HCT116 (cell line): ENCODE data around the gene TOX3. TPM values are rescaled to one million over a fixed set of nuclear protein-coding genes. Genes with fewer than 3 reads are reported as not detected.

Source experiments
- ATAC-seq: fragments of 200-7000 bp; cut with Tn5 transposase; 2 replicates; pipeline ENCODE4 v1.9.1; 2020; ENCODE audit warnings: mild to moderate bottlenecking, moderate library complexity
- BruUV-seq: library from RNA; stranded (reverse); fragments of 400-500 nt; replicated peaks from 2 replicates; lab custom pipeline; 2021; lab: Mats Ljungman, UMichigan
- CTCF ChIA-PET: fragments of 300-600 bp; sonication (Branson Sonifier 250); formaldehyde crosslinking; loops from one replicate; lab custom pipeline; 2021; ENCODE audit warnings: antibody characterized with exemption; lab: Charles Lee
- POLR2A ChIA-PET: fragments of 300-600, 350-600 bp; sonication (Branson Sonifier 250); formaldehyde crosslinking; loops from one replicate; lab custom pipeline; 2021; ENCODE audit warnings: antibody characterized with exemption; lab: Charles Lee
- RAD21 ChIA-PET, 2 experiments: fragments of 300-600 bp; sonication (Branson Sonifier 250); formaldehyde crosslinking; loops; one replicate each; lab custom pipeline; 2023; ENCODE audit warnings: low total read pairs in 2 of 2; ENCODE audit not compliant: uncharacterized antibody in 2 of 2, unreplicated experiment in 2 of 2, low non-redundant PET in 1 of 2; lab: Charles Lee
- DNase-seq: peaks from one replicate; pipeline ENCODE4 v3.0.0-alpha.2; 2010; ENCODE audit warnings: low read depth, low spot score
- H2AFZ ChIP-seq: fragments of 200-600 bp; shearing (Covaris generic), sonication (generic); 2 replicates; pipeline ENCODE4 v1.6.1; 2017; ENCODE audit warnings: low read depth, mixed run types, mixed read lengths, antibody characterized with exemption, low read length; ENCODE audit not compliant: poor library complexity, severe bottlenecking
- H3K27ac ChIP-seq: 2 replicates; pipeline ENCODE4 v1.5.1; 2012; ENCODE audit warnings: low read depth, low read length
- H3K27me3 ChIP-seq: fragments of 200-600 bp; sonication (generic); 2 replicates; pipeline ENCODE4 v1.6.1; 2016; ENCODE audit warnings: mixed run types, low read length, mixed read lengths; ENCODE audit not compliant: insufficient read depth
- H3K36me3 ChIP-seq, 2 experiments: fragments of 200-500 bp in 1 of 2; fragments of 200-600 bp in 1 of 2; sonication (Bioruptor generic) in 1 of 2; sonication (generic) in 1 of 2; 2 replicates each; pipeline versions ENCODE4 v1.5.1 to v1.6.1; 2014 to 2016; ENCODE audit warnings: low read length in 2 of 2, inconsistent platforms in 1 of 2, mixed read lengths in 1 of 2, mixed run types in 1 of 2; ENCODE audit not compliant: insufficient read depth in 2 of 2, control insufficient read depth in 1 of 2
- H3K4me1 ChIP-seq, 2 experiments: fragments of 200-600 bp in 1 of 2; sonication (generic) in 1 of 2; 2 replicates each; pipeline versions ENCODE4 v1.5.1 to v1.6.1; 2012 to 2017; ENCODE audit warnings: low read length in 2 of 2, inconsistent platforms in 1 of 2, mild to moderate bottlenecking in 1 of 2, mixed read lengths in 1 of 2, mixed run types in 1 of 2, moderate library complexity in 1 of 2; ENCODE audit not compliant: insufficient read depth in 2 of 2, control insufficient read depth in 1 of 2
- H3K4me2 ChIP-seq: fragments of 200-600 bp; sonication (generic); 2 replicates; pipeline ENCODE4 v1.6.1; 2017; ENCODE audit warnings: mixed run types, low read length, mixed read lengths
- H3K4me3 ChIP-seq, 2 experiments: fragments of 200-600 bp in 1 of 2; sonication (generic) in 1 of 2; replicated peaks in 1 of 2; 2 replicates each; pipeline ENCODE4 v1.5.1; 2011 to 2016; ENCODE audit warnings: low read length in 2 of 2, control low read depth in 1 of 2, low read depth in 1 of 2, mild to moderate bottlenecking in 1 of 2, mixed read lengths in 1 of 2, mixed run types in 1 of 2
- H3K79me2 ChIP-seq: fragments of 200-600 bp; sonication (generic); 2 replicates; pipeline ENCODE4 v1.6.1; 2017; ENCODE audit warnings: mild to moderate bottlenecking, mixed run types, low read length, moderate library complexity, mixed read lengths; ENCODE audit not compliant: insufficient read depth
- H3K9ac ChIP-seq: fragments of 200-600 bp; sonication (generic); 2 replicates; pipeline ENCODE4 v1.6.1; 2016; ENCODE audit warnings: low read length, mixed read lengths
- H3K9me2 ChIP-seq: fragments of 200-600 bp; sonication (generic), shearing (Covaris generic); 2 replicates; pipeline ENCODE4 v1.6.1; 2017; ENCODE audit warnings: mixed run types, mild to moderate bottlenecking, moderate library complexity; ENCODE audit not compliant: insufficient read depth
- H3K9me3 ChIP-seq, 2 experiments: fragments of 200-500 bp in 1 of 2; fragments of 200-600 bp in 1 of 2; sonication (Bioruptor generic) in 1 of 2; sonication (generic) in 1 of 2; 2 replicates each; pipeline ENCODE4 v1.6.1; 2014 to 2017; ENCODE audit warnings: low read length in 2 of 2, mixed read lengths in 2 of 2, inconsistent platforms in 1 of 2, low read depth in 1 of 2, mild to moderate bottlenecking in 1 of 2, mixed run types in 1 of 2, moderate library complexity in 1 of 2; ENCODE audit not compliant: control insufficient read depth in 1 of 2, insufficient read depth in 1 of 2
- H4K20me1 ChIP-seq: fragments of 200-600 bp; sonication (generic), shearing (Covaris generic); 2 replicates; pipeline ENCODE4 v1.6.1; 2017; ENCODE audit warnings: mixed run types, mild to moderate bottlenecking, moderate library complexity; ENCODE audit not compliant: insufficient read depth
- CBX3 ChIP-seq: IDR thresholded peaks from 2 replicates; pipeline ENCODE4 v1.6.1; 2012; ENCODE audit warnings: low read depth
- CEBPB ChIP-seq: IDR thresholded peaks from 2 replicates; pipeline ENCODE4 v1.6.1; 2012; ENCODE audit warnings: low read depth
- EGR1 ChIP-seq: IDR thresholded peaks from 2 replicates; pipeline ENCODE4 v1.6.1; 2012; ENCODE audit warnings: low read depth
- ELF1 ChIP-seq: IDR thresholded peaks from 2 replicates; pipeline ENCODE4 v1.6.1; 2012; ENCODE audit warnings: low read depth, borderline replicate concordance
- EZH2 ChIP-seq: fragments of 200-600 bp; sonication (generic); IDR thresholded peaks from 2 replicates; pipeline ENCODE4 v1.6.1; 2017; ENCODE audit warnings: antibody characterized with exemption, mixed run types
- FOSL1 ChIP-seq: IDR thresholded peaks from 2 replicates; pipeline ENCODE4 v1.6.1; 2012; ENCODE audit warnings: low read depth
- JUND ChIP-seq: IDR thresholded peaks from 2 replicates; pipeline ENCODE4 v1.6.1; 2012
- POLR2A ChIP-seq: IDR thresholded peaks from 2 replicates; pipeline ENCODE4 v1.7.0; 2011; ENCODE audit warnings: borderline replicate concordance; ENCODE audit not compliant: insufficient read depth, insufficient read length; ENCODE audit errors: extremely low read depth
- RAD21 ChIP-seq: IDR thresholded peaks from 2 replicates; pipeline ENCODE4 v1.6.1; 2012; ENCODE audit warnings: low read depth, mild to moderate bottlenecking
- SP1 ChIP-seq: IDR thresholded peaks from 2 replicates; pipeline ENCODE4 v1.6.1; 2012; ENCODE audit warnings: low read depth
- YY1 ChIP-seq: IDR thresholded peaks from 2 replicates; pipeline ENCODE4 v1.6.1; 2011; ENCODE audit warnings: low read length, low read depth, moderate library complexity, mild to moderate bottlenecking; ENCODE audit not compliant: insufficient replicate concordance; ENCODE audit errors: extremely low read depth
- ZFX ChIP-seq: fragments of 450-650 bp; IDR thresholded peaks from 2 replicates; pipeline ENCODE4 v1.6.1; 2017
- ZNF274 ChIP-seq: fragments of 200-500 bp; sonication (Bioruptor generic); IDR thresholded peaks from 2 replicates; pipeline ENCODE4 v1.6.1; 2014; ENCODE audit warnings: mild to moderate bottlenecking, low read depth, low read length, inconsistent platforms
- intact Hi-C: fragments of 100-400 bp; cut with micrococcal nuclease; formaldehyde crosslinking; loops from 2 replicates; pipeline ENCODE4 v1.10.0; 2022
- total RNA-seq: library from RNA; stranded (reverse); gene quantifications from one replicate; pipeline ENCODE4 v1.2.1, GENCODE V29; 2021; ENCODE audit not compliant: unreplicated experiment
- TF ChIP-seq, protein P1 (sequence below): IDR thresholded peaks from 2 replicates; pipeline ENCODE4 v1.6.1; 2012; ENCODE audit warnings: low read depth
- TF ChIP-seq, protein P2 (sequence below): IDR thresholded peaks from 2 replicates; pipeline ENCODE4 v1.6.1; 2012
- TF ChIP-seq, protein P3 (sequence below): IDR thresholded peaks from 2 replicates; pipeline ENCODE4 v1.6.1; 2012

The TOX3 gene
- total RNA-seq, 1 experiment from 2014 or later, result not detected

DNA sequence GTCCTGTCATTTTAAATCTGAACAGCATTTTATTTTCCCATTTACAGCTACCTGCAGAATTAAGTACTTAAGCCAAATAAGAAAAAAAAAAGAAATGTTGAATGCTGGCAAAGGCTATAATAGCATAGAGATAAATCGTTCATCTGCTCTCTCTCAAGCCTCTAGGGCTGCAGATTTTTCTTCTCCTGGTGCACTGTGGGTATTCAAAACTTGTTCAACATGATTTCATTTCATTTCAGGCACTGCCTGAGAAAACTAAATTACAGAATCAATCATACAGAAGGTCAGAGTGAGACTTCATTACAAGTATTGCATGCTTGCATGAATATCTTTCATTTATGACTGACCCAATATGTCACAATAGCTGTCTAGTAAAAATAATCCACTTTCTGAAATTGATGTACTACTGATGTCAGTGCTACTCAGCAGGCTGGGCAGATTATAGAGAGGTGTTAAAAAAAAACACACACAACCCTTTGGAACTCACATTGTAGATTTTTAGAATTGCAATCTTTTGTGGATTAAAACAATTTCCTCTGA is 86.2 kb downstream of the TOX3 start:
- H3K9me3 ChIP-seq, result peaks cover 5 to 9% of the 10 kb centered on the region in 2 experiments; a peak in 2 of 4 replicates
- no peaks in the 10 kb centered on the region for H3K79me2 ChIP-seq
- H3K9ac ChIP-seq, result no peak overlapping the region
- no TSS peak for BruUV-seq
- ChIA-PET POLR2A (no interaction called here), RAD21 (no interaction called here)
- H3K4me3 ChIP-seq, result no peak overlapping the region
- no peak for DNase-seq
- no peak overlapping the region for H3K4me2 ChIP-seq
- H3K9me2 ChIP-seq, result no peaks in the 10 kb centered on the region
- no peaks in the 10 kb centered on the region for H3K27me3 ChIP-seq
- H3K36me3 ChIP-seq, result no peaks in the 10 kb centered on the region
- no peak for TF ChIP-seq ZNF274
- TF ChIP-seq ELF1, result no peak
- no peak for TF ChIP-seq YY1
- no peak for TF ChIP-seq EZH2
- TF ChIP-seq, protein P1, sequence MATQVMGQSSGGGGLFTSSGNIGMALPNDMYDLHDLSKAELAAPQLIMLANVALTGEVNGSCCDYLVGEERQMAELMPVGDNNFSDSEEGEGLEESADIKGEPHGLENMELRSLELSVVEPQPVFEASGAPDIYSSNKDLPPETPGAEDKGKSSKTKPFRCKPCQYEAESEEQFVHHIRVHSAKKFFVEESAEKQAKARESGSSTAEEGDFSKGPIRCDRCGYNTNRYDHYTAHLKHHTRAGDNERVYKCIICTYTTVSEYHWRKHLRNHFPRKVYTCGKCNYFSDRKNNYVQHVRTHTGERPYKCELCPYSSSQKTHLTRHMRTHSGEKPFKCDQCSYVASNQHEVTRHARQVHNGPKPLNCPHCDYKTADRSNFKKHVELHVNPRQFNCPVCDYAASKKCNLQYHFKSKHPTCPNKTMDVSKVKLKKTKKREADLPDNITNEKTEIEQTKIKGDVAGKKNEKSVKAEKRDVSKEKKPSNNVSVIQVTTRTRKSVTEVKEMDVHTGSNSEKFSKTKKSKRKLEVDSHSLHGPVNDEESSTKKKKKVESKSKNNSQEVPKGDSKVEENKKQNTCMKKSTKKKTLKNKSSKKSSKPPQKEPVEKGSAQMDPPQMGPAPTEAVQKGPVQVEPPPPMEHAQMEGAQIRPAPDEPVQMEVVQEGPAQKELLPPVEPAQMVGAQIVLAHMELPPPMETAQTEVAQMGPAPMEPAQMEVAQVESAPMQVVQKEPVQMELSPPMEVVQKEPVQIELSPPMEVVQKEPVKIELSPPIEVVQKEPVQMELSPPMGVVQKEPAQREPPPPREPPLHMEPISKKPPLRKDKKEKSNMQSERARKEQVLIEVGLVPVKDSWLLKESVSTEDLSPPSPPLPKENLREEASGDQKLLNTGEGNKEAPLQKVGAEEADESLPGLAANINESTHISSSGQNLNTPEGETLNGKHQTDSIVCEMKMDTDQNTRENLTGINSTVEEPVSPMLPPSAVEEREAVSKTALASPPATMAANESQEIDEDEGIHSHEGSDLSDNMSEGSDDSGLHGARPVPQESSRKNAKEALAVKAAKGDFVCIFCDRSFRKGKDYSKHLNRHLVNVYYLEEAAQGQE, result no peak
- no peak for TF ChIP-seq RAD21
- TF ChIP-seq EGR1, result no peak
- TF ChIP-seq CEBPB, result no peak
- TF ChIP-seq, protein P2, sequence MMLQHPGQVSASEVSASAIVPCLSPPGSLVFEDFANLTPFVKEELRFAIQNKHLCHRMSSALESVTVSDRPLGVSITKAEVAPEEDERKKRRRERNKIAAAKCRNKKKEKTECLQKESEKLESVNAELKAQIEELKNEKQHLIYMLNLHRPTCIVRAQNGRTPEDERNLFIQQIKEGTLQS, result no peak
- no peak for TF ChIP-seq SP1
- no peak for TF ChIP-seq CBX3
- TF ChIP-seq ZFX, result no peak
- TF ChIP-seq FOSL1, result no peak
- TF ChIP-seq JUND, result no peak
- TF ChIP-seq POLR2A, result no peak
- TF ChIP-seq, protein P3, sequence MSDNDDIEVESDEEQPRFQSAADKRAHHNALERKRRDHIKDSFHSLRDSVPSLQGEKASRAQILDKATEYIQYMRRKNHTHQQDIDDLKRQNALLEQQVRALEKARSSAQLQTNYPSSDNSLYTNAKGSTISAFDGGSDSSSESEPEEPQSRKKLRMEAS, result no peak
- TF ChIP-seq, all 23 proteins: peak for 0
- CTCF ChIA-PET, result no interaction called here
- no peaks in the 10 kb centered on the region for H3K4me1 ChIP-seq
- H3K27ac ChIP-seq, result no peak overlapping the region
- ATAC-seq, result no peak
- H4K20me1 ChIP-seq, result no peaks in the 10 kb centered on the region
- no peak overlapping the region for H2AFZ ChIP-seq
- intact Hi-C loops, result no loop called here
